ENCODE results near the gene CPT1A. TPM values are rescaled to one million over a fixed set of nuclear protein-coding genes. Genes with fewer than 3 reads are reported as not detected.
A peak's percentile ranks its signal among the peaks of the same experiment; 100 is the strongest.

Gene CPT1A
- total RNA-seq, 1 donor from 2014 or later: 25.9 TPM

DNA sequence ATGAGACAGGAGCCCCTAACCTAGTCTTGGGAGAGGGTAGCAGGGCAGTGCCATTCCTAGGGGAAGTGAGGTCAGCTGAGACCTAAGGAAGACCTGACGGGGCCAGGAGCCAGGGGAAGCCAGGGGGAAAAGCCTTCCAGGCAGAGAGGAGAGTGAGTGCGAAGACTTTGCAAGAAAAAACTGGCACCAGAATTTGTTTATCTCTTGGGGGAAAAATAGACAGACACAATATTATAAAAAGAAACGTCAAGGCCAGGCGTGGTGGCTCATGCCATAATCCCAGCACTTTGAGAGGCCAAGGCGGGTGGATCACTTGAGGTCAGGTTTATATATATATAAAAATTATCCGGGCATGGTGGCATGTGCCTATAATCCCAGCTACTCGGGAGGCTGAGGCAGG is 63.5 kb downstream of the CPT1A start:
- peaks cover 29% of the 10 kb centered on the region for H3K36me3 Mint-ChIP-seq (ENCODE audit: low read depth)
- intact Hi-C loops (cut with micrococcal nuclease): no loop called here
- DNase-seq: no peak
- H3K4me3 Mint-ChIP-seq: no peak overlapping the region
- H3K4me1 Mint-ChIP-seq: peaks cover 3% of the 10 kb centered on the region
- no peak overlapping the region for H3K27ac Mint-ChIP-seq
- no peaks in the 10 kb centered on the region for H3K27me3 Mint-ChIP-seq
- no peaks in the 10 kb centered on the region for H3K9me3 Mint-ChIP-seq

DNA sequence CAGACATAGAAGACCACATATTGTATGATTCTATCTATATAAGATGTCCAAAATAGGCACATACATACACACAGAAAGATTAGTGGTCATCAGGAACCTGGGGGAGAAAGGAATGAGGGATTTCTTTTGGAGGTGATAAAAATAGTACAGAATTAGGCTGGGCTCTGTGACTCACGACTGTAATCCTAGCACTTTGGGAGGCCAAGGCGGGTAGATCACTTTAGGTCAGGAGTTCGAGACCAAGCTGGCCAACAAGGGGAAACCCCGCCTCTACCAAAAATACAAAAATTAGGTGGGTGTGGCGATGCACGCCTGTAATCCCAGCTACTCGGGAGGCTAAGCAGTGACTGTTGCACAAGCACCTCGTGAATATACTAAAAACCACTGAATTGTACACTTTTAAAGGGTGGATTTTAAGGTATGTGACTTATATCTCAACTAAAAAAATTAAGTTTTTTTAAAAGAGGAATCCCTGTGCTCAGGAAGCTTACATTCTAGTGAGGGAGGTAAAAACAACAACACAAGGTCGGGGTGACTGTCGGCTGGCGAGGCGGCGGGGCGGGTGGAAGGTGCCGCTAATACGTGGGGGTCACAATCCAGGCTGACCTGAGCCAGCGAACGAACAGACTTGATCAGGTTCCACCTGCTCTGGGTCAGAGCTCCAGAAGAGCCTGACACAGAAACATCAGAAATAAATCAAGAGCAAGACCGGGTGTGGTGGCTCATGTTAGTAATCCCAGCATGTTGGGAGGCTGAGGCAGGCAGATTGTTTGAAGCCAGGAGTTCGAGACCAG is 65.1 kb downstream of the CPT1A start:
- DNase-seq: no peak
- Mint-ChIP-seq H3K4me1 (peaks cover 3% of the 10 kb centered on the region), H3K36me3 (ENCODE audit: low read depth) (peaks cover 30% of the 10 kb centered on the region), H3K4me3 (no peak overlapping the region), H3K9me3 (no peaks in the 10 kb centered on the region), H3K27me3 (no peaks in the 10 kb centered on the region), H3K27ac (peak overlapping the region; percentile 60)
- intact Hi-C loops (cut with micrococcal nuclease): no loop called here

DNA sequence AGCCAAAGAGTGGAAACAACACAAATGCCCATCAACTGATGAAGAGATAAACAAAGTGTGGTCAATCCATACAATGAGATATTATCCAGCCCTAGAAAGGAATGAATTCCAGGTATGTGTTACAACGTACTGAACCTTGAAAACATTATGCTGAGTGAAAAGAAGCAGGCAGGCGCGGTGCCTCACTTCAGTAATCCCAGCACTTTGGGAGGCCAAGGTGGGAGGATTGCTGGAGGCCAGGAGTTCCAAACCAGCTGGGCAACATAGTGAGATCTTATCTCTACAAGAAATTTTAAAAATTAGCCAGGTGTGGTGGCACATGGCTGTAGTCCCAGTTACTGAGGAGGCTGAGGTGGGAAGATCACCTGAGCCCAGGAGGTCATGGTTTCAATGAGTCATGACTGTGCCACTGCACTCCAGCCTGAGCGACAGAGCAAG is 65.7 kb downstream of the CPT1A start:
- Mint-ChIP-seq H3K4me3 (no peak overlapping the region), H3K36me3 (ENCODE audit: low read depth) (peaks cover 28% of the 10 kb centered on the region), H3K27ac (peak overlapping the region; percentile 60), H3K27me3 (no peaks in the 10 kb centered on the region), H3K9me3 (no peaks in the 10 kb centered on the region), H3K4me1 (peaks cover 3% of the 10 kb centered on the region)
- no peak for DNase-seq
- intact Hi-C loops (cut with micrococcal nuclease): no loop called here

DNA sequence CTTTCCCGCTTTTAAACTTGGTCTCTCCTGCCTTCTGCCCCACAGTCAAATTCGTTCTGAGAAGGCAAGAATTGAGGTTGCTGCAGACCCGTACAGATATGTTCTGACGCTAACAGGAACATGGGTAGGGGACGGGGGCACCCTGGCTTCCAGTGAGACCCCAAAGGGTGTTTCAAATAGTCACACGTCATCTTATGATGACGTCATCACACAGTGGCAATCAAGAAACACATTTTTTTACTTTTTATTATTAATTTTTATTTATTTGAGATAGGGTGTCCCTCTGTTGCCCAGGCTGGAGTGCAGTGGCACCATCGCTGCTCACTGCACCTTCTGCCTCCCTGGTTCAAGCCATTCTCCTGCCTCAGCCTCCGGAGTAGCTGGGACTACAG is 67.5 kb downstream of the CPT1A start:
- peaks cover 28% of the 10 kb centered on the region for H3K36me3 Mint-ChIP-seq (ENCODE audit: low read depth)
- no peak for DNase-seq
- intact Hi-C loops (cut with micrococcal nuclease): no loop called here
- H3K27me3 Mint-ChIP-seq: no peaks in the 10 kb centered on the region
- no peaks in the 10 kb centered on the region for H3K9me3 Mint-ChIP-seq
- peaks cover 3% of the 10 kb centered on the region for H3K4me1 Mint-ChIP-seq
- no peak overlapping the region for H3K27ac Mint-ChIP-seq
- no peak overlapping the region for H3K4me3 Mint-ChIP-seq

DNA sequence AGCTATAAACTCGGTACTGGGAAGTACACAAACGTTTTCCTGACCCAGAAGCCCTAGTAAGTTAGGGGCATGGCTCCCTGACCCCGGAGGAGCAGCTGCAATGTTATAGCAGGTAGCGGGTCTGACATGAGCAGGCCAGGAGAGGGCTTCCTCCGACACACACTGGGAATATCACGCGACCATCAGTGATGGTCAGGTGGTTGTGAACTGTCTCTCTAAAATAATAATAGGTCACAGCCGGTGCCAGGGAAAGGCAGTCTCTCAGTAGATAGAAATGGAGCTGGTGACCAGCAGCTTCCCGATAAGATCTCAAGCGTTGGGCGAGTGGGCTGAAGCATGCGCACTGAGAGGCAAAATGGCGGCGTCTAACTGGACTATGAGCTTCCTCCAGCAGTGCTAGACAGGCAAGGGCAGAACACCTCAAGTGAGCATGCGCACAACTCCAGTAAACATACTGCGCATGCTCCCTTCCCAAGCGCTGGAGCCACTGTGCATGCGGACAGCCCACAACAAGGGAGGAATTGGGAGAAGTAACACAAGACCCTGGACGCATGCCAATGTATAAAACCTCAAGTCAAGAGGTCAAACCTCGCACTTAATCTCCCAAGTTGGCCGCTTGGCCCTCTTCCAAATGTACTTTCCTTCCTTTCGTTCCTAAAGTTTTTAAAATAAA is 68.1 kb downstream of the CPT1A start:
- Mint-ChIP-seq H3K9me3 (no peaks in the 10 kb centered on the region), H3K27me3 (no peaks in the 10 kb centered on the region), H3K36me3 (ENCODE audit: low read depth) (peaks cover 25% of the 10 kb centered on the region), H3K27ac (no peak overlapping the region), H3K4me3 (no peak overlapping the region), H3K4me1 (peaks cover 3% of the 10 kb centered on the region)
- intact Hi-C loops (cut with micrococcal nuclease): no loop called here
- no peak for DNase-seq

DNA sequence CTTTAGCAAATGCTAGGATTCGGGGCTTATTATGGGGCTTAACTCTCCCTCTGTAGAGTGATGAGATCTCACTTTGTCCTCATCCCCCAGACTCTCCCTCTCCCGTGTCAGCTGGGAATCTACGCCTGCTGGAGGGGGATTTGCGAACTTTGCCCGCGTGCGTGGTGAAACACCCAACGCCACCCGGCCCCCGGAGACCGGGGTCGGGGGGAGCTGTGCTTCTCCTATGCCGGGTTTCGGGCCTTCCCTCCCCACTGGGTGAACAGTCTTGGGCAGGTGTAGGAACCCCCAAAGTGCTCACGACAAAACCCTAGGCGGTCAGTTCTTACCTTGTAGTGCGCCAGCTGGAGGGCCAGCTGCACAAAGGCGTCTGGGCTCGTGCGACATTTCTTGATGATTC is 68.8 kb downstream of the CPT1A start:
- Mint-ChIP-seq H3K9me3 (no peaks in the 10 kb centered on the region), H3K27me3 (no peaks in the 10 kb centered on the region), H3K36me3 (ENCODE audit: low read depth) (peaks cover 22% of the 10 kb centered on the region)

DNA sequence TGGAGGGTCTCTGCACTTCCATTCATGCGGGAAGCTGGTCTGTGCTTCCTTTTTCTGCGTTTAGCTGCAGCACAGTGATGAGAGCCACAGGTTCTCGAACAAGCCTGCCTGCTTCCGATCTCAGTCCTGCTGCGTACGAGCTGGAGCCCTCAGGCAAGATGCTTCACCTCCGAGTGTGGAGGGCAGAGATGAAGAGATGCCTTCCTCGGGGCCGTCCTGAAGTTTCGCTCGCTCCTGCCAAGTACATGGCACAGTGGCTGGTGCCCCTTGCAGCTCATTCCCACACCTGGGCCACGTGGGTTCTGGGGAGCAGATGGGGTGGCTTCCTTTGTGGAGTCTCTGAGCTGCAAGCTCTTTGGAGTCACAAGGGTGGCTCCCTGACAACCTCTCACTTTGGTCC is 70.9 kb downstream of the CPT1A start:
- DNase-seq: no peak
- no peaks in the 10 kb centered on the region for H3K4me1 Mint-ChIP-seq
- intact Hi-C loops (cut with micrococcal nuclease): no loop called here
- no peak overlapping the region for H3K4me3 Mint-ChIP-seq
- peaks cover 13% of the 10 kb centered on the region for H3K36me3 Mint-ChIP-seq (ENCODE audit: low read depth)
- no peaks in the 10 kb centered on the region for H3K27me3 Mint-ChIP-seq
- H3K27ac Mint-ChIP-seq: no peak overlapping the region
- H3K9me3 Mint-ChIP-seq: no peaks in the 10 kb centered on the region

More for the DNA sequence above, 68.8 kb downstream of the CPT1A start:
- intact Hi-C loops (cut with micrococcal nuclease): no loop called here
- no peak for DNase-seq
- Mint-ChIP-seq H3K4me1 (peaks cover 3% of the 10 kb centered on the region), H3K27ac (no peak overlapping the region), H3K4me3 (no peak overlapping the region)

DNA sequence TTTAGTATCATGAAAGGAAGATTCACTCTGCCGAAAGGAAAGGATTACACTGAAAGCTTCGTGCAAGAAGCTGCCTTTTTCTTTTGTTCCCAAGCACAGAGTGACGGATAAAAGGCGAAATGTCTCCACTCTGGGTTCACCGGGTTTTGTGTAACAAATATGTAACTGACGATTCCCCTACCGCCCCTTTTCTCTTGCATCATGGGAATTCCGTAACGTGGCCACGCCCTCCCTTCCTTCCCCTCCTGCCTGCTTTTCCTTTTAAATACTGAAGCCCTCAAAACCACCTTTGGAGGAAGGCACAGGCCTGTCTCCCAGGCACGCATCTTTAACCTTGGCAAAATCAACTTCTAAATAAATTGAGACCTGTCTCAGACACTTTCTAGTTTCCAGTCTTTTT is 74.0 kb downstream of the CPT1A start:
- Mint-ChIP-seq H3K27ac (no peak overlapping the region), H3K36me3 (ENCODE audit: low read depth) (peaks cover 2% of the 10 kb centered on the region), H3K27me3 (no peaks in the 10 kb centered on the region), H3K4me3 (no peak overlapping the region), H3K4me1 (no peaks in the 10 kb centered on the region), H3K9me3 (no peaks in the 10 kb centered on the region)
- intact Hi-C loops (cut with micrococcal nuclease): no loop called here
- DNase-seq: no peak

DNA sequence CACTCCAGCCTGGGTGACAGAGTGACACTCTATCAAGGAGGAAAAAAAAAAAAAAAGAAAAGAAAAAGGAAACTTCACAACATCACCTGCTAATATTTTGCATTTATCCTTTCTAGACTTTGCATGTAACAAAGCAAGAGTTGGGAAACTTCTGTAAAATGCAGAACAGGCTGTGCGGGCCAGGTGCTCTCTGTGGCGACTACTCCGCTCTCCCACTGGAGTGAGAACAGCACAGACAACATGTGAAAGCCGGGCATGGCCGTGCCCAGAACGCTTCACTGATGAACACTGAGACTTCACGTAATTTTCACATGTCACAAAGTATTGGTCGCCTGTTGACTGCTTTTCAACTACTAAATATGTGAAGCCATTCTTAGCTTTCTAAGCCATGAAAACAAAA is 74.9 kb downstream of the CPT1A start:
- intact Hi-C loops (cut with micrococcal nuclease): no loop called here
- DNase-seq: no peak
- no peak overlapping the region for H3K27ac Mint-ChIP-seq
- no peak overlapping the region for H3K4me3 Mint-ChIP-seq
- no peaks in the 10 kb centered on the region for H3K27me3 Mint-ChIP-seq
- H3K9me3 Mint-ChIP-seq: no peaks in the 10 kb centered on the region
- peaks cover 5% of the 10 kb centered on the region for H3K36me3 Mint-ChIP-seq (ENCODE audit: low read depth)
- no peaks in the 10 kb centered on the region for H3K4me1 Mint-ChIP-seq

DNA sequence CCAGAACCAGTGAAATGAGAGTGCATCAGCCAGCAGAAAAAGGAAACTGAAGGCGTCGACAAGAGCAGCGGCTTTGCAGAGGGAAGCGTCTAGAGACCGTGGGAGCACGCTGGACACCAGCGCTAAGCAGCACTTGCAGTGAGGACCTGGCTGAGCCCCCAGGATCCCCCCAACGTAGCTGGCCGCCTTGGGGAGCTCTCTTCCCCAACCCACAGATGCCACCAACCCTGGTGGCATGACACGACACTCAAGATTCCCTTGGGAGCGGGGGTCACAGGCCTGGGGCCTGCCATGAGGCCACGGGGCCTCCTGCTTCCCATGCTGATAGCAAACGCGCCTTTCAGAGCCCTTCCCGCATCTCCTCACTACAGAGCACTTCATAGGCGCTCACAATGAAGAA is 77.0 kb downstream of the CPT1A start:
- DNase-seq: no peak
- Mint-ChIP-seq H3K36me3 (ENCODE audit: low read depth) (peaks cover 10% of the 10 kb centered on the region), H3K27ac (no peak overlapping the region), H3K27me3 (no peaks in the 10 kb centered on the region), H3K4me3 (no peak overlapping the region), H3K9me3 (no peaks in the 10 kb centered on the region), H3K4me1 (no peaks in the 10 kb centered on the region)
- intact Hi-C loops (cut with micrococcal nuclease): no loop called here

DNA sequence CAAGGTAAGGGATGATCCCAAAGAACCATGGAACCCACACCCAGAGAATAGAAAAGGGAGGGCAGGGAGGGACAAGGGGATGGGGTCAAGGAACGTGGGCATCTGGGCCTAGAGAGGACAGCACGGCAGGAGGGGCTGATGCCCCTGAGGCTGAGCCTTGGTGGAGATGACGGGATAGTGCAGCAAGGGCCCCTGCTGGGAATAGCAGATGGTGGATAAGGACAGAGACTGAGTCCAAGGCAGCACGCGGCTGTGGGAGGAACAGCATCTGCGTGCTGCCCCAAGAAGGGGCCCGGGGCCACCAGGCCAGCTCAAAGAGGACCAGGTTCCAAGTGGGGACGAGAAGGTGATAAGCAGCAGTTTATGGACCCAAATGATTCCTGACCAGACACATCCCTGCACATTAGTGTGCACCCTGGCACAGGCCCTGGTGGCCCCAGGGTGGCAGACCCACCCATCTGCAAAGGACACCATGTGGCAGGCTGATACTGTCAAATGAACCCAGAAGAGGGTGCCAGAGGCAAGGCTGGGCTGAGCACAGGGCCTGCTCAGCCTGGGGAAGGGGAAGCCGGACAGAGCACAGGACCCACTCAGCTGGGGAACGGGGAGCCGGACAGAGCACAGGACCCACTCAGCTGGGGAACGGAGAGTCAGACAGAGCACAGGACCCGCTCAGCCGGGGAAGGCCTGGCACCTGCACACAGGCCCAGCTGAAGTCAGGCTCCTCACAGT is 77.6 kb downstream of the CPT1A start:
- Mint-ChIP-seq H3K27ac (no peak overlapping the region), H3K36me3 (ENCODE audit: low read depth) (peaks cover 11% of the 10 kb centered on the region), H3K4me1 (no peaks in the 10 kb centered on the region), H3K9me3 (no peaks in the 10 kb centered on the region), H3K27me3 (no peaks in the 10 kb centered on the region), H3K4me3 (no peak overlapping the region)
- DNase-seq: no peak
- intact Hi-C loops (cut with micrococcal nuclease): no loop called here

DNA sequence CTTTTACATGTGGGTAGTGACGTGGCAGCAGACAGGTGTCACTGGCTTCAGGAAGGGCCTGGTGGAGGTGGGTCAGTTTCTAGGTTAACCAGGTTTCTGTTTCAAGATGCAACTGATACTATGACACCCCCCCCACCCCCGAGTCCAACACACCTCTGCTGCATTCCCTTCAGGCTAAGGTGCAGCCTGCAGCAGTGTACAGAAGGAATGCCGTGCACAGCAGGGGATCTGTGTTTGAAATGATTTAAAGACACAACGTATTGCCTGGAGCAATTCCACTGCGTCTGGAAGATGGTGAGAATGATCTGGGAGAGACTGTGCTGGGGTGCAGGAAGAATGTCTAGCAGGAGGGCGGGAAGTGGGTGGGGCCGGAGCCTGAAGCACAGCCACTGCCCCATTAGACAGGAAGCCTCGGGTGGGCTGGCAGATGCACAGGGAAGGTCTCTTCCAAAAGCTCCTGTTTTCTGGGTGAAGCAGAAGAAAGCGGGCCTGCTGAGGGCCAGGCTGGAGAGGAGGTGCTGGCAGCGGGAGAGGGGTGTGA is 78.5 kb downstream of the CPT1A start:
- Mint-ChIP-seq H3K4me3 (no peak overlapping the region), H3K27me3 (no peaks in the 10 kb centered on the region), H3K27ac (no peak overlapping the region), H3K36me3 (ENCODE audit: low read depth) (peaks cover 11% of the 10 kb centered on the region), H3K4me1 (no peaks in the 10 kb centered on the region), H3K9me3 (no peaks in the 10 kb centered on the region)
- intact Hi-C loops (cut with micrococcal nuclease): no loop called here
- no peak for DNase-seq

DNA sequence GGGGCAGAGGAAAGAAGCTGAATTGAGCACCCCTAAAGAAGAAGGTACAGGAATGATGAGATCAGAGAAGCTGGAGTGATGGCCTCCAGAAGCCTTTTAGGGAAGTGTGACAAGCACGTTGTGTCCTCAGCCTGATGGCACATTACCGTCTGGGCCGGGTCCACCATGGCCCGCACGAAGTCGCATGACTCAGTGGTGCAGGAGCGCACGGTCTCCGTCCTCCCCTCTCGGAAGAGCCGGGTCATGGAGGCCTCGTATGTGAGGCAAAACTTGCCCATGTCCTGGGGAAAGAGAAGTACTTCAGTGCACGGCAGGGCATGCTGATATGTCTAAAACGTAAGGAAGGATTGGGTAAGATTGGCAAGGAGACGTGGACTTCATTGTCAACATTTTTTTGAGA is 79.2 kb downstream of the CPT1A start:
- H3K9me3 Mint-ChIP-seq: no peaks in the 10 kb centered on the region
- intact Hi-C loops (cut with micrococcal nuclease): no loop called here
- no peak for DNase-seq
- H3K27me3 Mint-ChIP-seq: no peaks in the 10 kb centered on the region
- H3K36me3 Mint-ChIP-seq (ENCODE audit: low read depth): peaks cover 11% of the 10 kb centered on the region
- no peak overlapping the region for H3K27ac Mint-ChIP-seq
- H3K4me1 Mint-ChIP-seq: no peaks in the 10 kb centered on the region
- no peak overlapping the region for H3K4me3 Mint-ChIP-seq

DNA sequence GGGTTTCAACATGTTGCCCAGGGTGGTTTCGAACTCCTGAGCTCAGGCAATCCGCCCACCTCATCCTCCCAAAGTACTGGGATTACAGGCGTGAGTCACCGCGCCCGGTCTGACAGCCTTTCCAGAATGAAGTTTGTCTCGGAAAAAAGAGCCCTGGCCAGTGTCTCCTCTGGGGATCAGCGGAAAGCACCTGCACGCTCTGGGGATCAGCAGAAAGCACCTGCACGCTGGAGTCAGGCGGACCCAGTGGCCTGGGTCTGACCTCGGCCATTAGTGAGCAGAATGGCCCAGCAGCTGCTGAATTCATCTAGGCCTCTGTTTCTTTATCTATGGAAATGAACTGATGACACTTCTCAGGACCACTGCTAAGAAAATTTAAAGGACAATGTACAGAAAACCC is 79.9 kb downstream of the CPT1A start:
- intact Hi-C loops (cut with micrococcal nuclease): no loop called here
- H3K36me3 Mint-ChIP-seq (ENCODE audit: low read depth): peaks cover 12% of the 10 kb centered on the region

More for the DNA sequence above, 79.9 kb downstream of the CPT1A start:
- Mint-ChIP-seq H3K27ac (no peak overlapping the region), H3K9me3 (no peaks in the 10 kb centered on the region), H3K4me3 (no peak overlapping the region), H3K27me3 (no peaks in the 10 kb centered on the region), H3K4me1 (no peaks in the 10 kb centered on the region)
- no peak for DNase-seq

All from activated CD4-positive, alpha-beta T cell treated with anti-CD3 and anti-CD28 coated beads, Interleukin-2, amount 10 ng/mL, durations not matched to agents 24 days and 14 days (primary cell).